ENCODE measurements around the gene EGLN3. TPM values are rescaled to one million over a fixed set of nuclear protein-coding genes. Genes with fewer than 3 reads are reported as not detected.
"Not testable (repeated sequence)": the region's sequence is repeated elsewhere in the genome, so short reads cannot be mapped to it uniquely, and the experiment has no call there.

Gene EGLN3
- total RNA-seq (2014; rRNA removed; shearing (Covaris generic)), result 26.8 and 27.8 TPM in 2 replicates

GRCh38 chr14:33950320-33951182, at the start of gene EGLN3:
TSS of gene EGLN3 (minus strand) at chr14:33951074. CDS start at chr14:33950752, 322 bp downstream.
- DNase-seq (ENCODE audit: low spot score), result peak; percentile 74

- DNase-seq (ENCODE audit: low spot score), result no peak
These were observed 49.5 kb upstream of the EGLN3 start for GRCh38 chr14:34000396-34000795.

GRCh38 chr14:33999771-34000291, 49.0 kb upstream of the EGLN3 start:
- DNase-seq (ENCODE audit: low spot score), result no peak

- no peak for DNase-seq (ENCODE audit: low spot score)
These were observed 46.7 kb upstream of the EGLN3 start for GRCh38 chr14:33997611-33998010.

- DNase-seq (ENCODE audit: low spot score), result no peak
These were observed 45.6 kb upstream of the EGLN3 start for GRCh38 chr14:33996462-33996861.

- no peak for DNase-seq (ENCODE audit: low spot score)
These were observed 42.4 kb upstream of the EGLN3 start for GRCh38 chr14:33993246-33993645.

- no peak for DNase-seq (ENCODE audit: low spot score)
These were observed 41.6 kb upstream of the EGLN3 start for GRCh38 chr14:33992274-33993007.

GRCh38 chr14:33990790-33991189, 39.9 kb upstream of the EGLN3 start:
- DNase-seq (ENCODE audit: low spot score), result no peak

- DNase-seq (ENCODE audit: low spot score), result no peak
These were observed 36.7 kb upstream of the EGLN3 start for GRCh38 chr14:33987565-33988080.

GRCh38 chr14:33986804-33987203, 35.9 kb upstream of the EGLN3 start:
- DNase-seq (ENCODE audit: low spot score), result peak; percentile 95

- no peak for DNase-seq (ENCODE audit: low spot score)
These were observed 34.4 kb upstream of the EGLN3 start for GRCh38 chr14:33985242-33985641.

GRCh38 chr14:33979613-33980276, 28.9 kb upstream of the EGLN3 start:
- no peak for DNase-seq (ENCODE audit: low spot score)

- DNase-seq (ENCODE audit: low spot score), result no peak
These were observed 28.2 kb upstream of the EGLN3 start for GRCh38 chr14:33978892-33979612.

- no peak for DNase-seq (ENCODE audit: low spot score)
These were observed 21.8 kb upstream of the EGLN3 start for GRCh38 chr14:33972583-33973081.

GRCh38 chr14:33969846-33970245, 19.0 kb upstream of the EGLN3 start:
- DNase-seq (ENCODE audit: low spot score), result not testable (repeated sequence)

- DNase-seq (ENCODE audit: low spot score), result no peak
These were observed 17.8 kb upstream of the EGLN3 start for GRCh38 chr14:33968722-33969121.

- no peak for DNase-seq (ENCODE audit: low spot score)
These were observed 16.3 kb upstream of the EGLN3 start for GRCh38 chr14:33967138-33967537.

GRCh38 chr14:33966276-33966675, 15.4 kb upstream of the EGLN3 start:
- DNase-seq (ENCODE audit: low spot score), result no peak

GRCh38 chr14:33964599-33965317, 13.9 kb upstream of the EGLN3 start:
- no peak for DNase-seq (ENCODE audit: low spot score)

GRCh38 chr14:33963892-33964291, 13.0 kb upstream of the EGLN3 start:
- DNase-seq (ENCODE audit: low spot score), result no peak
